B cell (primary cell): ENCODE measurements around the gene PKIG. TPM values are rescaled to one million over a fixed set of nuclear protein-coding genes. Genes with fewer than 3 reads are reported as not detected.

Experiments
- ATAC-seq: fragments of 200-7000 bp; cut with Tn5 transposase; one replicate; pipeline ENCODE4 v1.10.0; 2021; ENCODE audit warnings: low read depth, mild to moderate bottlenecking, moderate number of reproducible peaks, moderate library complexity
- CTCF ChIA-PET: fragments of 350-600 bp; sonication (Branson Sonifier 250); formaldehyde crosslinking; loops from one replicate; lab custom pipeline; 2021; ENCODE audit warnings: antibody characterized with exemption, inconsistent platforms; lab: Charles Lee
- POLR2A ChIA-PET: fragments of 350-600 bp; sonication (Branson Sonifier 250); formaldehyde crosslinking; loops from one replicate; lab custom pipeline; 2021; ENCODE audit warnings: antibody characterized with exemption; lab: Charles Lee
- DNase-seq: peaks from one replicate; pipeline ENCODE4 v3.0.0; 2013
- H2AFZ ChIP-seq: 2 replicates; pipeline ENCODE4 v1.6.1; 2012; ENCODE audit warnings: mild to moderate bottlenecking, low read depth, low read length; ENCODE audit not compliant: insufficient read depth, poor library complexity, severe bottlenecking
- H3K27ac ChIP-seq, 2 donors: 1 replicate in 1 of 2; 2 replicates in 1 of 2; pipeline ENCODE4 v1.5.1; 2012 to 2013; ENCODE audit warnings: low read length in 2 of 2, mild to moderate bottlenecking in 2 of 2, moderate library complexity in 1 of 2
- H3K27me3 ChIP-seq, 4 experiments: fragments of 200-600 bp in 1 of 4; sonication (generic) in 1 of 4; replicated peaks in 1 of 4; 1 replicate in 2 of 4; 2 replicates in 2 of 4; pipeline versions ENCODE4 v1.6.1 to v1.7.0; 2013 to 2016; ENCODE audit warnings: low read length in 3 of 4, mild to moderate bottlenecking in 2 of 4, mixed read lengths in 1 of 4, moderate library complexity in 1 of 4; ENCODE audit not compliant: insufficient read depth in 4 of 4, control insufficient read depth in 3 of 4; ENCODE audit errors: control extremely low read depth in 1 of 4
- H3K36me3 ChIP-seq, 2 experiments: replicated peaks in 1 of 2; 1 replicate in 1 of 2; 2 replicates in 1 of 2; pipeline versions ENCODE4 v1.6.1 to v1.7.1; 2013; ENCODE audit warnings: low read length in 1 of 2; ENCODE audit not compliant: insufficient read depth in 2 of 2, control insufficient read depth in 1 of 2; ENCODE audit errors: control extremely low read depth in 1 of 2, extremely low read depth in 1 of 2
- H3K4me1 ChIP-seq, 2 donors: fragments of 200-600 bp in 1 of 2; sonication (generic) in 1 of 2; 1 replicate in 1 of 2; 2 replicates in 1 of 2; pipeline versions ENCODE4 v1.5.1 to v1.6.1; 2013 to 2017; ENCODE audit warnings: low read length in 2 of 2; ENCODE audit not compliant: control insufficient read depth in 2 of 2, insufficient read depth in 2 of 2
- H3K4me2 ChIP-seq: replicated peaks from 2 replicates; pipeline ENCODE3; 2012; ENCODE audit warnings: mild to moderate bottlenecking, low read depth, low read length; ENCODE audit not compliant: poor library complexity, severe bottlenecking
- H3K4me3 ChIP-seq, 5 experiments: fragments of 200-600 bp in 1 of 5; sonication (generic) in 1 of 5; 1 replicate in 3 of 5; 2 replicates in 2 of 5; pipeline versions ENCODE4 v1.5.1 to v1.7.0; 2011 to 2016; ENCODE audit warnings: low read length in 4 of 5, mild to moderate bottlenecking in 4 of 5, low read depth in 2 of 5, control low read depth in 1 of 5, moderate library complexity in 1 of 5; ENCODE audit not compliant: insufficient read depth in 1 of 5; ENCODE audit errors: control extremely low read depth in 1 of 5, extremely low read depth in 1 of 5
- H3K79me2 ChIP-seq: fragments of 200-600 bp; sonication (generic); one replicate; pipeline ENCODE4 v1.6.0; 2016; ENCODE audit warnings: low read length; ENCODE audit not compliant: control insufficient read depth, insufficient read depth
- H3K9ac ChIP-seq: fragments of 200-600 bp; sonication (generic); 2 replicates; pipeline ENCODE4 v1.6.1; 2017; ENCODE audit warnings: mild to moderate bottlenecking, low read length, moderate library complexity
- H3K9me3 ChIP-seq, 3 donors: one replicate each; pipeline versions ENCODE4 v1.6.1 to v1.7.1; 2013; ENCODE audit warnings: low read length in 2 of 3; ENCODE audit not compliant: control insufficient read depth in 2 of 3, insufficient read depth in 1 of 3; ENCODE audit errors: control extremely low read depth in 1 of 3
- H4K20me1 ChIP-seq: 2 replicates; pipeline ENCODE4 v1.6.0; 2012; ENCODE audit warnings: mild to moderate bottlenecking, low read length; ENCODE audit not compliant: insufficient read depth, control insufficient read depth, poor library complexity, severe bottlenecking
- H3K27ac Mint-ChIP-seq: one replicate; pipeline ENCODE4 v1.8.0; 2021; ENCODE audit warnings: mixed read lengths
- H3K27me3 Mint-ChIP-seq: one replicate; pipeline ENCODE4 v1.8.0; 2021; ENCODE audit warnings: mixed read lengths
- H3K4me1 Mint-ChIP-seq: one replicate; pipeline ENCODE4 v1.8.0; 2021; ENCODE audit warnings: mixed read lengths
- H3K4me3 Mint-ChIP-seq: one replicate; pipeline ENCODE4 v1.8.0; 2021; ENCODE audit warnings: mixed read lengths
- H3K9me3 Mint-ChIP-seq: one replicate; pipeline ENCODE4 v1.8.0; 2022; ENCODE audit warnings: mixed read lengths; ENCODE audit not compliant: insufficient read depth
- CTCF ChIP-seq: fragments of 200-600 bp; IDR thresholded peaks from one replicate; pipeline ENCODE4 v1.8.0; 2022; ENCODE audit warnings: antibody characterized with exemption, mild to moderate bottlenecking
- EZH2 ChIP-seq: IDR thresholded peaks from 2 replicates; pipeline ENCODE4 v1.6.1; 2012; ENCODE audit warnings: borderline replicate concordance, low read depth, mild to moderate bottlenecking, moderate library complexity, low read length; ENCODE audit not compliant: insufficient read depth, poor library complexity, severe bottlenecking
- WGBS: methylation state at CpG from one replicate; pipeline ENCODE4 v1.1.5; 2013; ENCODE audit warnings: missing lambda C conversion rate; ENCODE audit not compliant: insufficient coverage; 5-methylcytosine and 5-hydroxymethylcytosine counted together
- intact Hi-C: fragments of 100-400 bp; cut with micrococcal nuclease; formaldehyde crosslinking; loops from one replicate; pipeline ENCODE4 v1.10.0; 2022
- polyA plus RNA-seq: library from polyadenylated mRNA; depleted of rRNA; stranded (reverse); fragments of >200 nt; gene quantifications from 2 replicates; pipeline ENCODE4 v1.2.3, GENCODE V29; 2012
- total RNA-seq, 2 donors: library from RNA; stranded (reverse); fragments of 120-200 nt in 1 of 2; gene quantifications; 1 replicate in 1 of 2; 2 replicates in 1 of 2; pipeline versions ENCODE4 v1.2.3 to v1.2.4, GENCODE V29; 2013 to 2022

PKIG gene
- total and polyA plus RNA-seq, 2 donors (not counting 1 experiment from before 2014, with no cell fraction given) = 128 to 168 TPM

GRCh38 chr20:44609516-44610312 is 27.3 kb downstream of the PKIG start:
- peaks cover 29% of the 10 kb centered on the region for H4K20me1 ChIP-seq
- peak overlapping the region; percentile 70 for H3K4me2 ChIP-seq
- peaks cover 94% of the 10 kb centered on the region for H3K79me2 ChIP-seq
- Mint-ChIP-seq H3K27ac (peak overlapping the region; percentile 96), H3K4me1 (peaks cover 55% of the 10 kb centered on the region), H3K4me3 (peak overlapping the region; percentile 84), H3K9me3 (peaks cover 2% of the 10 kb centered on the region), H3K27me3 (no peaks in the 10 kb centered on the region)
- CTCF ChIA-PET = interaction anchor here (0.6 to 15.8 kb wide), 42 partner anchors 9 to 493 kb away, joined by 3 to 772 read pairs (median 4); partner anchors contain the start of genes PKIG, SERINC3 and TTPAL
- peak; percentile 96 for ATAC-seq
- no peaks in the 10 kb centered on the region for H3K27me3 ChIP-seq
- no peak for TF ChIP-seq EZH2
- TF ChIP-seq CTCF = peak; percentile 97
- H3K9ac ChIP-seq = peak overlapping the region; percentile 32
- H3K27ac ChIP-seq = peak overlapping the region; percentile 67 to 68
- POLR2A ChIA-PET = interaction anchor here (0.6 to 3.4 kb wide), 6 partner anchors 15 to 87 kb away, joined by 3 to 19 read pairs (median 8); partner anchors contain the start of gene PKIG
- H2AFZ ChIP-seq = peak overlapping the region; percentile 70
- DNase-seq = peak; percentile 89
- peak overlapping the region in 2 of 5 experiments; percentile 5 to 28 for H3K4me3 ChIP-seq
- intact Hi-C loops = loop anchor here (1.0 to 2.0 kb wide), 8 partner anchors 33 to 394 kb away; partner anchors contain the start of genes SERINC3 and TTPAL
- peaks cover 0 to 38% of the 10 kb centered on the region in 2 experiments for H3K36me3 ChIP-seq
- H3K9me3 ChIP-seq = peaks cover 0 to 7% (median 3%) of the 10 kb centered on the region in 3 donors
- 42% methylated on average over 23 of the region's 25 CpGs for WGBS
- H3K4me1 ChIP-seq = peaks cover 26 to 33% of the 10 kb centered on the region in 2 donors
